HCT116 (cell line): ENCODE results near the gene SAG. TPM values are rescaled to one million over a fixed set of nuclear protein-coding genes. Genes with fewer than 3 reads are reported as not detected.

Experiments
- ATAC-seq: fragments of 200-7000 bp; cut with Tn5 transposase; 2 replicates; pipeline ENCODE4 v1.9.1; 2020; ENCODE audit warnings: mild to moderate bottlenecking, moderate library complexity
- BruUV-seq: library from RNA; stranded (reverse); fragments of 400-500 nt; replicated peaks from 2 replicates; lab custom pipeline; 2021; lab: Mats Ljungman, UMichigan
- CTCF ChIA-PET: fragments of 300-600 bp; sonication (Branson Sonifier 250); formaldehyde crosslinking; loops from one replicate; lab custom pipeline; 2021; ENCODE audit warnings: antibody characterized with exemption; lab: Charles Lee
- POLR2A ChIA-PET: fragments of 300-600, 350-600 bp; sonication (Branson Sonifier 250); formaldehyde crosslinking; loops from one replicate; lab custom pipeline; 2021; ENCODE audit warnings: antibody characterized with exemption; lab: Charles Lee
- RAD21 ChIA-PET, 2 experiments: fragments of 300-600 bp; sonication (Branson Sonifier 250); formaldehyde crosslinking; loops; one replicate each; lab custom pipeline; 2023; ENCODE audit warnings: low total read pairs in 2 of 2; ENCODE audit not compliant: uncharacterized antibody in 2 of 2, unreplicated experiment in 2 of 2, low non-redundant PET in 1 of 2; lab: Charles Lee
- DNase-seq: peaks from one replicate; pipeline ENCODE4 v3.0.0-alpha.2; 2010; ENCODE audit warnings: low read depth, low spot score
- H2AFZ ChIP-seq: fragments of 200-600 bp; shearing (Covaris generic), sonication (generic); 2 replicates; pipeline ENCODE4 v1.6.1; 2017; ENCODE audit warnings: low read depth, mixed run types, mixed read lengths, antibody characterized with exemption, low read length; ENCODE audit not compliant: poor library complexity, severe bottlenecking
- H3K27ac ChIP-seq: 2 replicates; pipeline ENCODE4 v1.5.1; 2012; ENCODE audit warnings: low read depth, low read length
- H3K27me3 ChIP-seq: fragments of 200-600 bp; sonication (generic); 2 replicates; pipeline ENCODE4 v1.6.1; 2016; ENCODE audit warnings: mixed run types, low read length, mixed read lengths; ENCODE audit not compliant: insufficient read depth
- H3K36me3 ChIP-seq, 2 experiments: fragments of 200-500 bp in 1 of 2; fragments of 200-600 bp in 1 of 2; sonication (Bioruptor generic) in 1 of 2; sonication (generic) in 1 of 2; 2 replicates each; pipeline versions ENCODE4 v1.5.1 to v1.6.1; 2014 to 2016; ENCODE audit warnings: low read length in 2 of 2, inconsistent platforms in 1 of 2, mixed read lengths in 1 of 2, mixed run types in 1 of 2; ENCODE audit not compliant: insufficient read depth in 2 of 2, control insufficient read depth in 1 of 2
- H3K4me1 ChIP-seq, 2 experiments: fragments of 200-600 bp in 1 of 2; sonication (generic) in 1 of 2; 2 replicates each; pipeline versions ENCODE4 v1.5.1 to v1.6.1; 2012 to 2017; ENCODE audit warnings: low read length in 2 of 2, inconsistent platforms in 1 of 2, mild to moderate bottlenecking in 1 of 2, mixed read lengths in 1 of 2, mixed run types in 1 of 2, moderate library complexity in 1 of 2; ENCODE audit not compliant: insufficient read depth in 2 of 2, control insufficient read depth in 1 of 2
- H3K4me2 ChIP-seq: fragments of 200-600 bp; sonication (generic); 2 replicates; pipeline ENCODE4 v1.6.1; 2017; ENCODE audit warnings: mixed run types, low read length, mixed read lengths
- H3K4me3 ChIP-seq, 2 experiments: fragments of 200-600 bp in 1 of 2; sonication (generic) in 1 of 2; replicated peaks in 1 of 2; 2 replicates each; pipeline ENCODE4 v1.5.1; 2011 to 2016; ENCODE audit warnings: low read length in 2 of 2, control low read depth in 1 of 2, low read depth in 1 of 2, mild to moderate bottlenecking in 1 of 2, mixed read lengths in 1 of 2, mixed run types in 1 of 2
- H3K79me2 ChIP-seq: fragments of 200-600 bp; sonication (generic); 2 replicates; pipeline ENCODE4 v1.6.1; 2017; ENCODE audit warnings: mild to moderate bottlenecking, mixed run types, low read length, moderate library complexity, mixed read lengths; ENCODE audit not compliant: insufficient read depth
- H3K9ac ChIP-seq: fragments of 200-600 bp; sonication (generic); 2 replicates; pipeline ENCODE4 v1.6.1; 2016; ENCODE audit warnings: low read length, mixed read lengths
- H3K9me2 ChIP-seq: fragments of 200-600 bp; sonication (generic), shearing (Covaris generic); 2 replicates; pipeline ENCODE4 v1.6.1; 2017; ENCODE audit warnings: mixed run types, mild to moderate bottlenecking, moderate library complexity; ENCODE audit not compliant: insufficient read depth
- H3K9me3 ChIP-seq, 2 experiments: fragments of 200-500 bp in 1 of 2; fragments of 200-600 bp in 1 of 2; sonication (Bioruptor generic) in 1 of 2; sonication (generic) in 1 of 2; 2 replicates each; pipeline ENCODE4 v1.6.1; 2014 to 2017; ENCODE audit warnings: low read length in 2 of 2, mixed read lengths in 2 of 2, inconsistent platforms in 1 of 2, low read depth in 1 of 2, mild to moderate bottlenecking in 1 of 2, mixed run types in 1 of 2, moderate library complexity in 1 of 2; ENCODE audit not compliant: control insufficient read depth in 1 of 2, insufficient read depth in 1 of 2
- H4K20me1 ChIP-seq: fragments of 200-600 bp; sonication (generic), shearing (Covaris generic); 2 replicates; pipeline ENCODE4 v1.6.1; 2017; ENCODE audit warnings: mixed run types, mild to moderate bottlenecking, moderate library complexity; ENCODE audit not compliant: insufficient read depth
- CEBPB ChIP-seq: IDR thresholded peaks from 2 replicates; pipeline ENCODE4 v1.6.1; 2012; ENCODE audit warnings: low read depth
- ELF1 ChIP-seq: IDR thresholded peaks from 2 replicates; pipeline ENCODE4 v1.6.1; 2012; ENCODE audit warnings: low read depth, borderline replicate concordance
- EZH2 ChIP-seq: fragments of 200-600 bp; sonication (generic); IDR thresholded peaks from 2 replicates; pipeline ENCODE4 v1.6.1; 2017; ENCODE audit warnings: antibody characterized with exemption, mixed run types
- FOSL1 ChIP-seq: IDR thresholded peaks from 2 replicates; pipeline ENCODE4 v1.6.1; 2012; ENCODE audit warnings: low read depth
- POLR2A ChIP-seq: IDR thresholded peaks from 2 replicates; pipeline ENCODE4 v1.7.0; 2011; ENCODE audit warnings: borderline replicate concordance; ENCODE audit not compliant: insufficient read depth, insufficient read length; ENCODE audit errors: extremely low read depth
- POLR2AphosphoS5 ChIP-seq: IDR thresholded peaks from 2 replicates; pipeline ENCODE4 v1.6.1; 2011; ENCODE audit warnings: mild to moderate bottlenecking, low read depth, low read length, moderate library complexity
- RAD21 ChIP-seq: IDR thresholded peaks from 2 replicates; pipeline ENCODE4 v1.6.1; 2012; ENCODE audit warnings: low read depth, mild to moderate bottlenecking
- SIN3A ChIP-seq: IDR thresholded peaks from 2 replicates; pipeline ENCODE4 v1.6.1; 2012; ENCODE audit warnings: low read depth
- SRF ChIP-seq: IDR thresholded peaks from 2 replicates; pipeline ENCODE4 v1.6.1; 2012; ENCODE audit warnings: low read depth
- YY1 ChIP-seq: IDR thresholded peaks from 2 replicates; pipeline ENCODE4 v1.6.1; 2011; ENCODE audit warnings: low read length, low read depth, moderate library complexity, mild to moderate bottlenecking; ENCODE audit not compliant: insufficient replicate concordance; ENCODE audit errors: extremely low read depth
- ZFX ChIP-seq: fragments of 450-650 bp; IDR thresholded peaks from 2 replicates; pipeline ENCODE4 v1.6.1; 2017
- intact Hi-C: fragments of 100-400 bp; cut with micrococcal nuclease; formaldehyde crosslinking; loops from 2 replicates; pipeline ENCODE4 v1.10.0; 2022
- total RNA-seq: library from RNA; stranded (reverse); gene quantifications from one replicate; pipeline ENCODE4 v1.2.1, GENCODE V29; 2021; ENCODE audit not compliant: unreplicated experiment
- TF ChIP-seq, protein P1 (sequence below): IDR thresholded peaks from 2 replicates; pipeline ENCODE4 v1.6.1; 2011; ENCODE audit warnings: mild to moderate bottlenecking, low read length, moderate library complexity; ENCODE audit not compliant: insufficient replicate concordance; ENCODE audit errors: extremely low read depth
- TF ChIP-seq, protein P2 (sequence below): IDR thresholded peaks from 2 replicates; pipeline ENCODE4 v1.6.1; 2012; ENCODE audit warnings: low read depth
- TF ChIP-seq, protein P3 (sequence below): IDR thresholded peaks from 2 replicates; pipeline ENCODE4 v1.6.1; 2012
- TF ChIP-seq, protein P4 (sequence below): IDR thresholded peaks from 2 replicates; pipeline ENCODE4 v1.6.1; 2012

The SAG gene
- total RNA-seq, 1 experiment from 2014 or later = not detected

DNA sequence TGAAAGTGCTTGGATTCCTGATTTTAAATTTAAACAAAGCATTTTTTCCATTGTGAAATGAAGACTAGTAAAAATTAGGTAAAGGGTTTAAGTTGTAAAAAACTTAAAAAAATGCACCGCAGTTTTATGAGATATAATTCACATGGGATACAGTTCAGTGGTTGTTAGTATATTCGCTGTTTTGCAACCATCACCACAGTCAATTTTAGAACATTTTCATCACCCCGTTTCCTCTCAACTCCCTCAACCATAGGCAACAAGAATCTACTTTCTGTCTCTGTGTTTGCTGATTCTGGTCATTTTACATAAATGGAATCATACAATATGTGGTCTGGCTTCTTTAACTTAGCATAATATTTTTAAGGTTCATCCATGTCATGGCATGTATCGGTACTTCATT, 50.7 kb downstream of the SAG start:
- POLR2A ChIA-PET = no interaction called here

More for the DNA sequence above, 50.7 kb downstream of the SAG start:
- H2AFZ ChIP-seq = no peak overlapping the region
- no peaks in the 10 kb centered on the region for H3K27me3 ChIP-seq
- DNase-seq = no peak
- TF ChIP-seq, protein P1, sequence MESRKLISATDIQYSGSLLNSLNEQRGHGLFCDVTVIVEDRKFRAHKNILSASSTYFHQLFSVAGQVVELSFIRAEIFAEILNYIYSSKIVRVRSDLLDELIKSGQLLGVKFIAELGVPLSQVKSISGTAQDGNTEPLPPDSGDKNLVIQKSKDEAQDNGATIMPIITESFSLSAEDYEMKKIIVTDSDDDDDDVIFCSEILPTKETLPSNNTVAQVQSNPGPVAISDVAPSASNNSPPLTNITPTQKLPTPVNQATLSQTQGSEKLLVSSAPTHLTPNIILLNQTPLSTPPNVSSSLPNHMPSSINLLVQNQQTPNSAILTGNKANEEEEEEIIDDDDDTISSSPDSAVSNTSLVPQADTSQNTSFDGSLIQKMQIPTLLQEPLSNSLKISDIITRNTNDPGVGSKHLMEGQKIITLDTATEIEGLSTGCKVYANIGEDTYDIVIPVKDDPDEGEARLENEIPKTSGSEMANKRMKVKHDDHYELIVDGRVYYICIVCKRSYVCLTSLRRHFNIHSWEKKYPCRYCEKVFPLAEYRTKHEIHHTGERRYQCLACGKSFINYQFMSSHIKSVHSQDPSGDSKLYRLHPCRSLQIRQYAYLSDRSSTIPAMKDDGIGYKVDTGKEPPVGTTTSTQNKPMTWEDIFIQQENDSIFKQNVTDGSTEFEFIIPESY = no peak
- no peak for TF ChIP-seq EZH2
- no peak for TF ChIP-seq RAD21
- TF ChIP-seq SIN3A = no peak
- no peak for TF ChIP-seq CEBPB
- TF ChIP-seq, protein P2, sequence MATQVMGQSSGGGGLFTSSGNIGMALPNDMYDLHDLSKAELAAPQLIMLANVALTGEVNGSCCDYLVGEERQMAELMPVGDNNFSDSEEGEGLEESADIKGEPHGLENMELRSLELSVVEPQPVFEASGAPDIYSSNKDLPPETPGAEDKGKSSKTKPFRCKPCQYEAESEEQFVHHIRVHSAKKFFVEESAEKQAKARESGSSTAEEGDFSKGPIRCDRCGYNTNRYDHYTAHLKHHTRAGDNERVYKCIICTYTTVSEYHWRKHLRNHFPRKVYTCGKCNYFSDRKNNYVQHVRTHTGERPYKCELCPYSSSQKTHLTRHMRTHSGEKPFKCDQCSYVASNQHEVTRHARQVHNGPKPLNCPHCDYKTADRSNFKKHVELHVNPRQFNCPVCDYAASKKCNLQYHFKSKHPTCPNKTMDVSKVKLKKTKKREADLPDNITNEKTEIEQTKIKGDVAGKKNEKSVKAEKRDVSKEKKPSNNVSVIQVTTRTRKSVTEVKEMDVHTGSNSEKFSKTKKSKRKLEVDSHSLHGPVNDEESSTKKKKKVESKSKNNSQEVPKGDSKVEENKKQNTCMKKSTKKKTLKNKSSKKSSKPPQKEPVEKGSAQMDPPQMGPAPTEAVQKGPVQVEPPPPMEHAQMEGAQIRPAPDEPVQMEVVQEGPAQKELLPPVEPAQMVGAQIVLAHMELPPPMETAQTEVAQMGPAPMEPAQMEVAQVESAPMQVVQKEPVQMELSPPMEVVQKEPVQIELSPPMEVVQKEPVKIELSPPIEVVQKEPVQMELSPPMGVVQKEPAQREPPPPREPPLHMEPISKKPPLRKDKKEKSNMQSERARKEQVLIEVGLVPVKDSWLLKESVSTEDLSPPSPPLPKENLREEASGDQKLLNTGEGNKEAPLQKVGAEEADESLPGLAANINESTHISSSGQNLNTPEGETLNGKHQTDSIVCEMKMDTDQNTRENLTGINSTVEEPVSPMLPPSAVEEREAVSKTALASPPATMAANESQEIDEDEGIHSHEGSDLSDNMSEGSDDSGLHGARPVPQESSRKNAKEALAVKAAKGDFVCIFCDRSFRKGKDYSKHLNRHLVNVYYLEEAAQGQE = no peak
- TF ChIP-seq POLR2AphosphoS5 = no peak
- no peak for TF ChIP-seq YY1
- TF ChIP-seq SRF = no peak
- no peak for TF ChIP-seq ZFX
- no peak for TF ChIP-seq FOSL1
- TF ChIP-seq, protein P3, sequence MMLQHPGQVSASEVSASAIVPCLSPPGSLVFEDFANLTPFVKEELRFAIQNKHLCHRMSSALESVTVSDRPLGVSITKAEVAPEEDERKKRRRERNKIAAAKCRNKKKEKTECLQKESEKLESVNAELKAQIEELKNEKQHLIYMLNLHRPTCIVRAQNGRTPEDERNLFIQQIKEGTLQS = no peak
- no peak for TF ChIP-seq ELF1
- TF ChIP-seq, protein P4, sequence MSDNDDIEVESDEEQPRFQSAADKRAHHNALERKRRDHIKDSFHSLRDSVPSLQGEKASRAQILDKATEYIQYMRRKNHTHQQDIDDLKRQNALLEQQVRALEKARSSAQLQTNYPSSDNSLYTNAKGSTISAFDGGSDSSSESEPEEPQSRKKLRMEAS = no peak
- TF ChIP-seq POLR2A = no peak
- BruUV-seq = no TSS peak
- RAD21 ChIA-PET = no interaction called here
- no peak for ATAC-seq
- no peaks in the 10 kb centered on the region for H3K9me2 ChIP-seq
- peaks cover 80% of the 10 kb centered on the region for H3K79me2 ChIP-seq
- no peaks in the 10 kb centered on the region; the same call in 1 of the 2 replicates for H4K20me1 ChIP-seq
- no peaks in the 10 kb centered on the region; a peak in 1 of 4 replicates for H3K36me3 ChIP-seq
- intact Hi-C loops = no loop called here
- no peak overlapping the region for H3K27ac ChIP-seq
- H3K4me2 ChIP-seq = no peak overlapping the region
- CTCF ChIA-PET = no interaction called here
- no peak overlapping the region for H3K4me3 ChIP-seq
- H3K9ac ChIP-seq = no peak overlapping the region
- peaks cover 9 to 20% of the 10 kb centered on the region in 2 experiments for H3K4me1 ChIP-seq
- H3K9me3 ChIP-seq = no peaks in the 10 kb centered on the region
